Calu3 (cell line): ENCODE results near the gene GDE1. TPM values are rescaled to one million over a fixed set of nuclear protein-coding genes. Genes with fewer than 3 reads are reported as not detected.
"Not testable (repeated sequence)": the region's sequence is repeated elsewhere in the genome, so short reads cannot be mapped to it uniquely, and the experiment has no call there.

Source experiments
- BruUV-seq: library from RNA; stranded (reverse); fragments of 400-500 nt; replicated peaks from 2 replicates; lab custom pipeline; 2021; lab: Mats Ljungman, UMichigan
- CTCF ChIA-PET: fragments of 300-600 bp; sonication (Branson Sonifier 250); formaldehyde crosslinking; loops from one replicate; lab custom pipeline; 2022; ENCODE audit warnings: antibody characterized with exemption; lab: Charles Lee
- DNase-seq: peaks from one replicate; pipeline ENCODE4 v3.0.0; 2022
- H3K27ac Mint-ChIP-seq: one replicate; pipeline ENCODE4 v1.8.0; 2022; ENCODE audit warnings: mixed read lengths; ENCODE audit not compliant: unreplicated experiment
- H3K27me3 Mint-ChIP-seq: one replicate; pipeline ENCODE4 v1.8.0; 2022; ENCODE audit warnings: mixed read lengths; ENCODE audit not compliant: unreplicated experiment
- H3K36me3 Mint-ChIP-seq: one replicate; pipeline ENCODE4 v1.8.0; 2022; ENCODE audit warnings: mild to moderate bottlenecking, moderate library complexity, mixed read lengths; ENCODE audit not compliant: insufficient read depth, unreplicated experiment
- H3K4me1 Mint-ChIP-seq: one replicate; pipeline ENCODE4 v1.8.0; 2022; ENCODE audit warnings: mild to moderate bottlenecking, low read depth, mixed read lengths; ENCODE audit not compliant: unreplicated experiment
- H3K4me3 Mint-ChIP-seq: one replicate; pipeline ENCODE4 v1.8.0; 2022; ENCODE audit warnings: mild to moderate bottlenecking, low read depth, moderate library complexity, mixed read lengths; ENCODE audit not compliant: unreplicated experiment
- H3K9me3 Mint-ChIP-seq: one replicate; pipeline ENCODE4 v1.8.0; 2022; ENCODE audit warnings: low read depth, mixed read lengths; ENCODE audit not compliant: unreplicated experiment
- intact Hi-C: fragments of 100-400 bp; cut with micrococcal nuclease; formaldehyde crosslinking; loops from one replicate; pipeline ENCODE4 v1.10.0; 2022; ENCODE audit not compliant: unreplicated experiment
- total RNA-seq: library from RNA; stranded (reverse); gene quantifications from 2 replicates; pipeline ENCODE4 v1.2.3, GENCODE V29; 2022
- TF ChIP-seq, protein P1 (sequence below): fragments of 200-600 bp; IDR thresholded peaks from one replicate; pipeline ENCODE4 v1.8.0; 2022; ENCODE audit warnings: antibody characterized with exemption; ENCODE audit not compliant: unreplicated experiment

The GDE1 gene
- total RNA-seq, 1 experiment from 2014 or later, result 98.2 TPM

GRCh38 chr16:19555186-19555937 lies 33.5 kb upstream of the GDE1 start, which contains the start of gene VPS35L:
VPS35L (plus strand) TSS chr16:19555703; CDS start chr16:19555730, 27 bp downstream.
- BruUV-seq, result no TSS peak
- no peaks in the 10 kb centered on the region for H3K4me1 Mint-ChIP-seq
- DNase-seq, result peak; percentile 94
- H3K36me3 Mint-ChIP-seq, result peaks cover 13% of the 10 kb centered on the region
- peak within 1 kb of the TSS; percentile 66 for H3K27ac Mint-ChIP-seq
- no peaks in the 10 kb centered on the region for H3K9me3 Mint-ChIP-seq
- TF ChIP-seq, protein P1, sequence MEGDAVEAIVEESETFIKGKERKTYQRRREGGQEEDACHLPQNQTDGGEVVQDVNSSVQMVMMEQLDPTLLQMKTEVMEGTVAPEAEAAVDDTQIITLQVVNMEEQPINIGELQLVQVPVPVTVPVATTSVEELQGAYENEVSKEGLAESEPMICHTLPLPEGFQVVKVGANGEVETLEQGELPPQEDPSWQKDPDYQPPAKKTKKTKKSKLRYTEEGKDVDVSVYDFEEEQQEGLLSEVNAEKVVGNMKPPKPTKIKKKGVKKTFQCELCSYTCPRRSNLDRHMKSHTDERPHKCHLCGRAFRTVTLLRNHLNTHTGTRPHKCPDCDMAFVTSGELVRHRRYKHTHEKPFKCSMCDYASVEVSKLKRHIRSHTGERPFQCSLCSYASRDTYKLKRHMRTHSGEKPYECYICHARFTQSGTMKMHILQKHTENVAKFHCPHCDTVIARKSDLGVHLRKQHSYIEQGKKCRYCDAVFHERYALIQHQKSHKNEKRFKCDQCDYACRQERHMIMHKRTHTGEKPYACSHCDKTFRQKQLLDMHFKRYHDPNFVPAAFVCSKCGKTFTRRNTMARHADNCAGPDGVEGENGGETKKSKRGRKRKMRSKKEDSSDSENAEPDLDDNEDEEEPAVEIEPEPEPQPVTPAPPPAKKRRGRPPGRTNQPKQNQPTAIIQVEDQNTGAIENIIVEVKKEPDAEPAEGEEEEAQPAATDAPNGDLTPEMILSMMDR, result peak; percentile 51
- CTCF ChIA-PET, result interaction anchor here (0.5 to 2.2 kb wide), 11 partner anchors 8 to 1965 kb away, joined by 3 to 13 read pairs (median 3); partner anchors contain the start of gene CCP110
- peak within 1 kb of the TSS; percentile 71 for H3K4me3 Mint-ChIP-seq
- intact Hi-C loops, result no loop called here
- no peaks in the 10 kb centered on the region for H3K27me3 Mint-ChIP-seq

DNA sequence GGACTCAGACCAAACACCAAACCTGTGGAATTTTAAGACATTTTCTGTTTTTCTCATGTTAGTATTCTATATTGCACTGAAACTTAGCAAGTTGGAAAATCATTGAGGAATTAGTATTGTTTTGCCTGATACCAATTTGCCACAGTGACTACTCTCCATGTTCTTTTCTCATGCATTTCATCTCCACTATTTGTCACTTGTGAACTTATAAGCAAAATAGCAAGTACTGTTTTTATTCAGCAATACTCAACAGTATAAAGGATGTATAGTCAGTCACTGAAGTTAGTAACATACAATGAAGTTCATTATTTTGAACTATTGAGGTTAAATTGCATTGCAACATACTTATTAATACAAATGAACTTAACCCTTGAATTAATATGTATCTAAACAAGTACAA lies 27.8 kb upstream of the GDE1 start:
- peaks cover 12% of the 10 kb centered on the region for H3K36me3 Mint-ChIP-seq
- no peaks in the 10 kb centered on the region for H3K4me1 Mint-ChIP-seq
- H3K27ac Mint-ChIP-seq, result no peak overlapping the region
- CTCF ChIA-PET, result interaction anchor here (0.6 kb wide), 1 partner anchor 316 kb away, joined by 3 read pairs; no protein-coding TSS in a partner anchor
- no peaks in the 10 kb centered on the region for H3K27me3 Mint-ChIP-seq
- TF ChIP-seq, protein P1, result no peak
- no peak for DNase-seq
- intact Hi-C loops, result no loop called here
- BruUV-seq, result no TSS peak
- H3K9me3 Mint-ChIP-seq, result no peaks in the 10 kb centered on the region
- no peak overlapping the region for H3K4me3 Mint-ChIP-seq

DNA sequence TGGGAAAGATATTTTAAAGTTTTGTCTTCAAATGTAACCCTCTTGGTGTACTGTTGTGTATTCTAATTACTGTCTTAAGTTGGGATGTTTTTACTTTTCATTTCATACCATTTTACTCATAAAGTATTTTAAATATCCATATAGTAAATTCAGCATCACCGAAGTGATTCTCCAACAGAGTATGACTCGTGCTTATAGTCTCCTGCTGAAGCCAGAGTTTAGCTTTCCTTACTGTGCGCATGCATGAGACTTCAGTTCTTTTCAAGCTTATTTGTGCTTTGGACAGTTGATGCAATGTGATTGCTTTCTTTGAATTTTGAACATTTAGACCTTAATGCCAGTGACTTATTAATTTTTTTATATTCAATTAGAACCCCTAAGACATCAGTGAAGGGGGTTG lies 26.2 kb upstream of the GDE1 start:
- Mint-ChIP-seq H3K4me1 (peaks cover 8% of the 10 kb centered on the region), H3K4me3 (no peak overlapping the region), H3K27ac (no peak overlapping the region), H3K36me3 (peaks cover 22% of the 10 kb centered on the region), H3K27me3 (no peaks in the 10 kb centered on the region), H3K9me3 (peaks cover 4% of the 10 kb centered on the region)
- TF ChIP-seq, protein P1, result no peak
- intact Hi-C loops, result no loop called here
- no peak for DNase-seq
- CTCF ChIA-PET, result no interaction called here
- BruUV-seq, result no TSS peak

GRCh38 chr16:19543278-19543996 lies 21.5 kb upstream of the GDE1 start:
- Mint-ChIP-seq H3K36me3 (peaks cover 33% of the 10 kb centered on the region), H3K27ac (peak overlapping the region; percentile 17)
- DNase-seq, result peak; percentile 34
- H3K9me3 Mint-ChIP-seq, H3K27me3 Mint-ChIP-seq, CTCF ChIA-PET, H3K4me1 Mint-ChIP-seq, BruUV-seq, intact Hi-C loops, H3K4me3 Mint-ChIP-seq: not testable (repeated sequence)
